ENCODE measurements around the gene RNF41. TPM values are rescaled to one million over a fixed set of nuclear protein-coding genes. Genes with fewer than 3 reads are reported as not detected.

Gene RNF41
- total and polyA plus RNA-seq, 2 of the 13 experiments (the other 11 are each of a cell fraction or from before 2014, with no cell fraction given) = 27.1 to 39.4 TPM

DNA sequence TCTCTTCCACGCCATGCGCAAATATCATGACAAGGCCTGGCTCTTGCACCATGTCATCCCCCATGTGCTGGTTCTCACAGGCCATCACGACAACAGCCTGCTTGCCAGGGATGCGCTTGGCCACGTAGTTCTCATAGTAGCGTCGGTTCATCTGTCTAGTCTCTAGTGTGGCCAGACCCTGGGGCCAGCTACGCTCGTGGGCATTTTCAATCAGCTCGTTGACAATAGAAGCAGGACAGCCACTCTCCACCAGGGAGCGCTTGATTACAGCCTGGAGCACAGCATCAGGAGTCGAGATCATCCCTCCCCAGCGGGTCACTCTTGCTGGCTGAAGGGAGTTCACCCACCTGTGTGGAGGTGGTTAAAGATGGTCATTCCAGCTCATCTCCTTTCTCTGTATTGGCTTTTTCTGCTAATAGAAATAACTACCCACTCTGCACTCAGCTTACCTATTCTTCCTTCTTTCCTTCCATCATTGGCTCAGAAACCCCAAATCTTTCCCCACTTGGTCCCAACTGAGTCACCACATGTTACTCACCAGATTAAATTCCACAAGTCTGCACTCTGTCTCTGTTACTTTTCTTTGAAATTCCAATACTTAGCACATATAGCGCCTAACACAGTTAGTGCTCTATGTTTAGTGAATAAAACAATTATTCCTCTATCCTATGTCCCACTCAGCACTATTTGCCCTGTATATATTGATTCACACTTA, 15.1 kb downstream of the RNF41 start (continued):
- TF ChIP-seq FOXP4 (CRISPR knock-in tag; IDR thresholded peaks at IDR 0.05) (no peak), FOXA1 (IDR thresholded peaks at IDR 0.05) (no peak), FOXA1 (CRISPR knock-in tag; IDR thresholded peaks at IDR 0.05) (peak; percentile 65)

- Histone ChIP-seq H3K36me3 (replicated peaks in 1 of 2; ENCODE audit: control insufficient read depth in 1 of 2, insufficient read depth in 2 of 2, low read length in 2 of 2) (peaks cover 22 to 46% of the 10 kb centered on the region in 2 experiments), H2AFZ (ENCODE audit: low read length) (no peak overlapping the region), H4K20me1 (ENCODE audit: insufficient read depth, low read length) (no peaks in the 10 kb centered on the region), H3K27me3 (ENCODE audit: control insufficient read depth in 1 of 2, insufficient read depth in 2 of 2, low read length in 2 of 2) (no peaks in the 10 kb centered on the region), H3K79me2 (ENCODE audit: insufficient read depth, low read length) (no peaks in the 10 kb centered on the region), H3K4me2 (ENCODE audit: low read depth, low read length) (no peak overlapping the region), H3K4me3 (replicated peaks in 1 of 3; ENCODE audit: insufficient read depth in 1 of 3, low read depth in 2 of 3, low read length in 3 of 3) (no peak overlapping the region), H3K9me3 (ENCODE audit: low read length) (no peaks in the 10 kb centered on the region), H3K9ac (ENCODE audit: insufficient read depth, low read depth, low read length) (no peak overlapping the region), H3K4me1 (ENCODE audit: insufficient read depth, low read length) (no peaks in the 10 kb centered on the region), H3K27ac (ENCODE audit: extremely low read length, insufficient read depth, low read length) (no peak overlapping the region)
- FAIRE-seq = no peak
- intact Hi-C loops (cut with micrococcal nuclease; ENCODE audit: unreplicated experiment) (no loop called here), in situ Hi-C loops (cut with HindIII; ENCODE audit: extremely low pct_ligation_motif_present, low pct_unique_long_range_greater_than_20kb) (no loop called here)
- CTCF ChIA-PET (ENCODE audit: low intra/inter-chr PET ratio, low total read pairs) = interaction anchor here (0.7 kb wide), 1 partner anchor 19 kb away, joined by 4 read pairs; the partner anchor contains the start of gene NABP2
- POLR2A ChIA-PET = interaction anchor here (1.1 to 3.6 kb wide), 5 partner anchors 16 to 155 kb away, joined by 3 to 34 read pairs (median 5); partner anchors contain the start of genes COQ10A, RNF41 and STAT2
- TF ChIP-seq TFDP2 (CRISPR knock-in tag; IDR thresholded peaks at IDR 0.05) (no peak), DDIT3 (CRISPR knock-in tag; IDR thresholded peaks at IDR 0.05) (no peak), CREB1 (IDR thresholded peaks at IDR 0.05) (no peak), CREB1 (CRISPR knock-in tag; IDR thresholded peaks at IDR 0.05) (no peak), MAZ (IDR thresholded peaks at IDR 0.05; ENCODE audit: borderline replicate concordance, low read depth, low read length) (no peak), MAZ (CRISPR knock-in tag; IDR thresholded peaks at IDR 0.05; ENCODE audit: low read depth) (no peak), ZNF12 (CRISPR knock-in tag; IDR thresholded peaks at IDR 0.05) (no peak), ZNF44 (CRISPR knock-in tag; IDR thresholded peaks at IDR 0.05) (no peak), FOSL1 (CRISPR knock-in tag; IDR thresholded peaks at IDR 0.05; ENCODE audit: borderline replicate concordance) (no peak), FOXK2 (IDR thresholded peaks at IDR 0.05) (no peak), EEA1 (CRISPR knock-in tag; IDR thresholded peaks at IDR 0.05; ENCODE audit: borderline replicate concordance) (no peak)
- TF ChIP-seq, protein P1, sequence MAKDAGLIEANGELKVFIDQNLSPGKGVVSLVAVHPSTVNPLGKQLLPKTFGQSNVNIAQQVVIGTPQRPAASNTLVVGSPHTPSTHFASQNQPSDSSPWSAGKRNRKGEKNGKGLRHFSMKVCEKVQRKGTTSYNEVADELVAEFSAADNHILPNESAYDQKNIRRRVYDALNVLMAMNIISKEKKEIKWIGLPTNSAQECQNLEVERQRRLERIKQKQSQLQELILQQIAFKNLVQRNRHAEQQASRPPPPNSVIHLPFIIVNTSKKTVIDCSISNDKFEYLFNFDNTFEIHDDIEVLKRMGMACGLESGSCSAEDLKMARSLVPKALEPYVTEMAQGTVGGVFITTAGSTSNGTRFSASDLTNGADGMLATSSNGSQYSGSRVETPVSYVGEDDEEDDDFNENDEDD (CRISPR knock-in tag; IDR thresholded peaks at IDR 0.05; ENCODE audit: borderline replicate concordance) = no peak
- TF ChIP-seq, protein P2, sequence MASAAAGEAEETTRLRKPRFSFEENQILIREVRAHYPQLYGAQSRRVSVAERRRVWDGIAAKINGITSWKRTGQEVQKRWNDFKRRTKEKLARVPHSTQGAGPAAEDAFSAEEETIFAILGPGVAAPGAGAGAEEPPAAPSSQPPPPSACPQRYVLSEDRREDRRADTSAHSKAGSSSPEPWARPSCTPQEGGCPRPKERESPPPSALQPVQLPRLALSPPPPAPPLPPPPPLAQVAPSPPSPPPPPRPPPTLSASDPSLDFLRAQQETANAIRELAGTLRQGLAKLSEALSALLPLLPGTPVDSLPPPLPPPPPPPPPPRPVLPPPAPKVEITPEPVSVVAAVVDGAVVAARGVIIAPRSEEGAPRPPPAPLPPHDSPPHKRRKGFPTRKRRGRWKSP (CRISPR knock-in tag; IDR thresholded peaks at IDR 0.05) = no peak
- no peak for DNase-seq (ENCODE audit: low spot score)
- BruUV-seq (replicated peaks) = no TSS peak
- peak; percentile 35 for ATAC-seq
Measured at GRCh38 chr12:56205445-56205844, 16.3 kb downstream of the RNF41 start.

All from HepG2 (cell line).